ENCODE results near the gene TXNIP. TPM values are rescaled to one million over a fixed set of nuclear protein-coding genes. Genes with fewer than 3 reads are reported as not detected.

TXNIP gene
- total RNA-seq, 4 donors from 2014 or later = 3,407 to 4,253 (median 3,725) TPM

DNA sequence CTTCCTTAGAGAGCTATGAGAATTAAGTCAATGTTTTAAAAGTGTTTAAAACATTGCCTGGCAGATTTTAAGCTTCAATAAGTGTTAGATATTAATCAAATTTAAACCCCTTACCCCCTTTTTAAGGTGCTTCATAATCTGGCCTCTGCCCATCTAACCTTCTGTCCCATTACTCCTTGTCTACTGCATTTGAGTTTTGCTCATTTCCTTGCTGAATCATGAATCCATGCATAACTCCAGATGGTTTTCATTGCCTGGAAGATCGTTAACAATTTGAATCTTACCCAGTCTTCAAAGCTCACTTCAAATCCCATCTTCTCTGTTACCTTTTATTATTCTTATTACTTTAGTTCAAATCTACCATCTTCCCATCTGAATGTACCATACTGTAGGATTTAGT is 20.5 kb upstream of the TXNIP start:
- TF ChIP-seq, protein P1, sequence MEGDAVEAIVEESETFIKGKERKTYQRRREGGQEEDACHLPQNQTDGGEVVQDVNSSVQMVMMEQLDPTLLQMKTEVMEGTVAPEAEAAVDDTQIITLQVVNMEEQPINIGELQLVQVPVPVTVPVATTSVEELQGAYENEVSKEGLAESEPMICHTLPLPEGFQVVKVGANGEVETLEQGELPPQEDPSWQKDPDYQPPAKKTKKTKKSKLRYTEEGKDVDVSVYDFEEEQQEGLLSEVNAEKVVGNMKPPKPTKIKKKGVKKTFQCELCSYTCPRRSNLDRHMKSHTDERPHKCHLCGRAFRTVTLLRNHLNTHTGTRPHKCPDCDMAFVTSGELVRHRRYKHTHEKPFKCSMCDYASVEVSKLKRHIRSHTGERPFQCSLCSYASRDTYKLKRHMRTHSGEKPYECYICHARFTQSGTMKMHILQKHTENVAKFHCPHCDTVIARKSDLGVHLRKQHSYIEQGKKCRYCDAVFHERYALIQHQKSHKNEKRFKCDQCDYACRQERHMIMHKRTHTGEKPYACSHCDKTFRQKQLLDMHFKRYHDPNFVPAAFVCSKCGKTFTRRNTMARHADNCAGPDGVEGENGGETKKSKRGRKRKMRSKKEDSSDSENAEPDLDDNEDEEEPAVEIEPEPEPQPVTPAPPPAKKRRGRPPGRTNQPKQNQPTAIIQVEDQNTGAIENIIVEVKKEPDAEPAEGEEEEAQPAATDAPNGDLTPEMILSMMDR (IDR thresholded peaks at IDR 0.05; ENCODE audit: low read depth) = no peak

DNA sequence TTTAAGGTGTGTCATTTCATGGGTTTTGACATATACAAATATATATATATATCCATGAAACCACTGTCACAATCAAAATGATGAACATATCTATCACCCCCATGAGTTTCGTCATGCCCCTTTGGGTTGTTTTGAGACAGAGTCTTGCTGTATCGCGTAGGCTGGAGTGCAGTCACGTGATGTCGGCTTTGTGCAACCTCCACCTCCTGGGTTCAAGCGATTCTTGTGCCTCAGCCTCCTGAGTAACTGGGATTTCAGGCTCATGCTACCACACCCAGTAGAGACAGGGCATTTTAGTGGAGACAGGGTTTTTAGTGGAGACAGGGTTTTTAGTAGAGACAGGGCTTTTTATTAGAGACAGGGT is 17.2 kb upstream of the TXNIP start:
- TF ChIP-seq, protein P1 (IDR thresholded peaks at IDR 0.05; ENCODE audit: low read depth) = no peak

DNA sequence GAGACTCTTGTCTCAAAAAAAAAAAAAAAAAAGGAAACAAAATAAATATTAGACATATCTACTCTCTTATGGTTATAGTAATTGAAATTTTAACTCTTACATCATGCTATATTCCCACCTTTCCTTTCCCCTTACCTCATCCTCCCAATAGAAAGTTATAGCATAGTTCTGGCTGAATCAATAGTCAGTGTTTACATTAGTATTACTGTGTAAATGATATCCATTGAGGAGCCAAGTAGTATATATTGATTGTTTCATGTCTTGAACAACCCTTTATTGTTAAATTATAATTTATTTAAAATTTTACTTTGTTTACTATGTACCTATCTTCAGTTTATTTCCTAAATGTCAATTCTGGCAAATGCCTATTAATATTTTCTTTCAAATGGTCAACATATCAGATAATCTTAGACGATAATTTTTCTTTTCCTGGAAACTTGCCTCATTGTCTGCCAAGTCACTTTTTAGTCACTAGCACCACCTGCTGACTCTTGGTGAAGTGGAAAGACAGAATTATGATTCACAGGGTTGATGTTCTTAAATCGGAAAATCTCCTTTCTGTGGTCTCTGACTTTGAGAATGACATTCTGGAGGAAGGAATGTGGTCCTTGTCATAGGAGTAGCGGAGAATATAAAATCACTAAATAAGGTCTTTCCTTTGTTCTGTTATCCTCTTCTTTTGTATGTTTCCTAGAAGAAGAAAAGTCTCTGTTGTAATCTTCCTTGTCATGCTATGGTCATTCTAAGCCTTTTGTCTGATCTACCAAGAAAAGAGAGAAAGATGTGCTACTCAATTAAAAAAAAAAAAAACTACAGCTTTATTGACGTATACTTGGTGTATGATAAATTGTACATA is 16.6 kb upstream of the TXNIP start:
- TF ChIP-seq, protein P1 (IDR thresholded peaks at IDR 0.05; ENCODE audit: low read depth) = no peak

DNA sequence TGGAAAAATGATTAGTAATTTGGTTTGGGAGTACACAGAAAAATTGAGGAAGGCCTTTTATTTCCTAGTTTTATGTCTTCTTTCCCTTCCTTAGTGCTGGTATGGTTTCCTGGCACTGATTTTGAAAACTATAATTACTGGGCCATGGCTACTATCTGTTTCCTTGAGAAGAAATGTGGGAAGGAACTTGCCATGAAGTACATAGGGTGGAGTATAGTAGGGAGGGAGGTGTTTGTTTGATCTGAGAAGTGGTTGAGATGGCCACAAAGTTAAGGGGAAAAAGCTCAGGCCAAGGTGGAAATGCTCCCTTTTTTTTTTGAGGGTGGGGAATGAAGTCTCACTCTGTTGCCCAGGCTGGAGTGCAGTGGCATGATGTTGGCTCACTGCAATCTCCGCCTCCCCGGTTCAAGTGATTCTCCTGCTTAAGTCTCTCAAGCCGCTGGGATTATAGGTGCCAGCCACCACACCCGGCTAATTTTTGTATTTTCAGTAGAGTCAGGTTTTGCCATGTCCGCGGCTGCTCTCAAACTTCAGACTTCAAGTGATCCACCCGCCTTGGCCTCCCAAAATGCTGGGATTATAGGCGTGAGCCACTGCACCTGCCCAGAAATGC is 13.9 kb upstream of the TXNIP start:
- TF ChIP-seq, protein P1 (IDR thresholded peaks at IDR 0.05; ENCODE audit: low read depth) = no peak

DNA sequence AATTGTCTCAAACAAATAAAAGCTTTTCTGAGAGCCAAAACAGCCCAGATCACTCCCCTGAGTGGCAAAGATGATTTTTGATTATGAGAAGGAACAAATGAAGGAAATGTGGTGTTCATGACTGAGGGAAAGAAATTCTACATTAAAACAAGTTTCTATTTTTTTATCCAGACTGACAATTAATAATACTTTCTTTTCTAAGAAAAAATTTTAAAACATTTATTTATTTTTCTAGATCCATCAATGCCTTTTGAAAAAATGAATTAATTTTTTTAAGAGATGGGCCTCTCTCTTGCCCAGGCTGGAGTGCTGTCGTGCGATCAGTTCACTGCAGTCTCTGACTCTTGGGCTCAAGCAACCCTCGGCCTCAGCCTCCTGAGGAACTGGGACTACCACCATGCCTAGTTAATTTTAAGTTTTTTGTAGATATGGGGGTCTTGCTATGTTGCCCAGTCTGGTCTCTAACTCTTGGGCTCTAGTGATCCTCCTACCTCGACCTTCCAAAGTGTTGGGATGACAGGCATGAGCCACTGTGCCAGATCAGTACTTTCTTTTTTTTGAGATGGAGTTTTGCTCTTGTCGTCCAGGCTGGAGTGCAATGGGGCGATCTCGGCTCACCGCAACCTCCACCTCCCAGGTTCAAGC is 11.2 kb upstream of the TXNIP start:
- TF ChIP-seq, protein P1 (IDR thresholded peaks at IDR 0.05; ENCODE audit: low read depth) = no peak

DNA sequence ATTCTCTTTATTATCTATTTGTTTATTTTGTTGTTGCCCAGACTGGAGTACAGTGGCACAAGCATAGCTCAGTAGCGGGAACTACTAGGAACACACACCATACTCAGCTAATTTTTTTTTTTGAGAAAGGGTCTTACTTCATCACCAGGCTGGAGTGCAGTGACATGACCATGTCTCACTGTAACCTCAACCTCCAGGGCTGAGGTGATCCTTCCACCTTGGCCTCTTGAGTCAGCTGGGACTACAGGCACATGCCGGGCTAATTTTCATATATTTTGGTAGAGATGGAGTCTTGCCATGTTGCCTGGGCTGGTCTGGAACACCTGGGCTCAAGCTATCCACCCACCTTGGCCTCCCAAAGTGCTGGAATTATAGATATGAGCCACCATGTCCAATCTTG is 5.3 kb upstream of the TXNIP start:
- TF ChIP-seq, protein P1 (IDR thresholded peaks at IDR 0.05; ENCODE audit: low read depth) = no peak
